ENCODE results near the gene OTUB2.
A peak's percentile ranks its signal among the peaks of the same experiment; 100 is the strongest.

The OTUB2 gene

DNA sequence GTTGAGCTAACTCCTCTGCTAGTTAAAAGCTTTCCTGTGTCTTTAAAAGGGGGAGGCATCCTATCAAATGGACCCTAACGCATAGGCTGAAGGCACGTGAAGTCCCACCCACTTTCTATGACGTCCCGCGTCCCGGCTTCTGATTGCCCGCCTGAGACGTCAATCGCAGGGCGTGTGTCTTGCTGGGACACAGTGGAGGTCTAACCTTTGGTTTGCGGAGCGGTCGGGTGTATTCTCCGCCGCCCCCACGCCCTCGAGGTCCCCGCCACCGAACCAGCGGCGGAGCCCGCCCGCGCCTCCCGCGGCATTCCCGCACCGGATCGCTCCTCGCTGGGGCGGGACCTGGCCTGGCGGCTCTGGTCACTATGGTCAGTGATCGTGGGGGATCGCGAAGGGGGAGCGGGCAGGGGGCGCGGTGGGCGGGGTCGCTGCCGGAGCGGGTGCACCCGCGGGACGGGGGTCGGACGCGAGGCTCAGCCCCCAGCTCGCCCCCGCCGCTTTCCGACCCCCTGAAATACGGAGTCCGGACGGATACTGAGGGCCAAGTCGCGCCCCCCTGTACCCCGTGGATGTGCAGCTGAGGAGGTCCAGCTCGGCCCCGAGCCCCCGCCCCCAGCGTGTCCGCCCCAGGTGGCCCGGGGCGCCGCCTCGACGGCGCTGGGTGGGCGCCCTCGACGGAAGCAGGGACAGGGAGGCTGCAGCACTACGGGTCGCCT is at the start of gene OTUB2:
OTUB2 (plus strand) TSS at position 168 of the 716 bp plus-strand sequence; CDS start at position 366, 198 bp downstream.
- DNase-seq, result peak; percentile 97

DNA sequence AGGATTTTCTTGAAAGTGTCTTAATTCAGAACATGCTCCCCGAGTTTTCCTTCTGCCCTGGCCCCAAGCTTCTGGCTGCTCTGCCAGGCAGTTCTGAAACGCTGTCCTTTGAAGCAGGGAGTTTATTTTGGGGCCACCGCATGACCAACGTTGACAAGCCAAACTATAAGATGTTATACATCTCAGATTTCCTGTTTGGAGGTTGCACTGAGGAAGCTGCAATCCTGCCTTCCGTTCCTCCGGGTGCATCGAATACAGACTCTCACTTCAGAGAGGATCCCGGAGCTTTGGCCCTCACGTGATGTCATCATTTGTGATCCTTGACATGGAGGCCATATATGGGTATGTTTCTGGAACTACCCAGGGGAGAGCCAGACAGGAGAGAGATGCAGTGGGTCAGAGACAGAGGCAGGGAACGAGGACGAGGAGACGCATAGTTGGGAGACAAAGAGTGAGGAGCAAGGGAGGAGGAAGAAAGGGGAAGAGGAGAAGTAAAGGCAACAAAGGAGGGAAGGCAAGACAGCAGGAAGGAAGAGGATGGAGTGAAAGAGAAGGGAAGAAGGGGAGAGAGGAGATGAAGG is 49.6 kb upstream of the OTUB2 start, which contains the start of gene ASB2:
ASB2 (minus strand) TSS at position 94 of the 581 bp plus-strand sequence. CDS start 12,031 bp downstream, outside the sequence.
- DNase-seq, result no peak

- no peak for DNase-seq
Measured at GRCh38 chr14:93977171-93977570, 49.0 kb upstream of the OTUB2 start.

- DNase-seq, result no peak
Measured at GRCh38 chr14:93977790-93978581, 48.2 kb upstream of the OTUB2 start.

- DNase-seq, result no peak
Measured at GRCh38 chr14:93978735-93979134, 47.4 kb upstream of the OTUB2 start.

DNA sequence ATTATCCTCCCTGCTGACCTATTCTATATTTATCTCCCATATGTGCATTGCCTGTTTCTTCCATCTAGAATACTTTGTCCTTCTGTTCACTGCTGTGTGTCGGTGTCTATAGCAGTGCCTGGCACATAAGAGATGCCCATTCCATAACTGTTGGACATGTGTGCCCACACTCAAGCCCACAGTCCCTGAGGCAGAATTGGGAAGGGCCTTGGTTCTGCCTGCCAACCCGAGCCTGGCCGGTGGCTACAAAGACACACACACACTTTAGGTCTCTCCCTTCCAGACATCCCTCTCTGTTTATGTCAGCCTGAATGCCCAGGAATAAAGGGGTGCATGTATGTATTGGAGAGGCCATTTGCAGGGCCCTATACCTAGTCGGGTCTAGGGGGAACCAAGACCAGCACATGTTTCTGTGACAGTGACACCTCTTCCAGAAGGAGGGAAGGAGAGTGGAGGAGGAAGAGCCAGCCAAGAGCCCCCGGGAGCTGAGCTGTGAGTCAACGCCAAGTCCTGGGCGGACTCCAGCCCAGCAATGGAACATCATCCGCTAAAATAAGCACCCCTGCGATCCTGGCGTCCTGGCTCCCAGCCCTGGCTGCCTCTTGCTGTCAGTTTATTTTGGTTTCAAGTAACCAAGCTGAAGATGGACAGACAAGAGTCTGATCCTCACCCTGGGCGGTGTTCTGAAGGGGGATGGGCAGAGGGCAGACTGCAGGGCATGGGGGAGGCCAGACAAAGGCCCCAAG is 45.5 kb upstream of the OTUB2 start:
- DNase-seq, result no peak

DNA sequence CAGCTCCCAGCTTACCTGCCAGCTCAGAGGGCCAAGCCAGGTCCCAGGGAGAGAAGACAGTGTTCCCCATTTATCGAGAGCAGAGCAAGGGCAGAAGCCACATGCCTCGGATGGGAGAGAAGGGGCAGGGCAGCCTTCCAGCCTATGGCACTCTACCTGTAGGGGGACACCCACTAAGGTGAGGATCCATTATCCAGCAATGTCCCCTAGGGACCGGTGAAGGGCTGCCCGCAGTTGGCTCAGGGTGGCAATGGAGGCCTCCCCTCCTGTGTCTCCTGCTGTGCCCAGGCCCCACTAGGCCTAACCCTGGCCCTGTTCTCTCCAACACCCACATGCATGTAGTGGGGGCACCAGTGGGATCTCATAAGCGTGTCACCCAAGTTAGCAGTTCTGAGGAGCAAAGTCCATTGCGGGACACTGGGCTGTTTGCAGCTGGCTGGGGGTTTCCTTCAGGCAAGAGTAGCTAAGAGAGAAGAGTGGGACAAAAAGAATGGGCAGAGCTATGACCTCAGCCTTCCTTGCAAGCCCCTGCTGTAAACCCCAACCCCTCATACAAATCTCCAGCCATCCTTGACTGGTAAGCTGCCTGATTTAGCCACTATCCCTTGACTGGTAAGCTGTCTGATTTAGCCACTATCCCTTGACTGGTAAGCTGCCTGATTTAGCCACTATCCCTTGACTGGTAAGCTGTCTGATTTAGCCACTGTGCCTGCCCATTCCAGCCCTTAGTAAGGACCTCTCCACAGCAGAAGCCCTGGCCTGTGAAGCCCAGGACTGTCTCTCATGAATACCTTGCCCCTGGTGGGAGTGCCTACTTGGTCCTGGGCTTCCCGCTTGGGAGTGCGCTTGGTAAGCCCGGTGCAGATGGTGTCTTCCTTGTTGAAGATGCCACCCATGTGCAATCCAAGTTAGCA is 44.6 kb upstream of the OTUB2 start:
- no peak for DNase-seq

- DNase-seq, result no peak
Measured at GRCh38 chr14:93982230-93983007, 43.7 kb upstream of the OTUB2 start.

GRCh38 chr14:93984070-93984469 is 42.1 kb upstream of the OTUB2 start:
- DNase-seq, result no peak

DNA sequence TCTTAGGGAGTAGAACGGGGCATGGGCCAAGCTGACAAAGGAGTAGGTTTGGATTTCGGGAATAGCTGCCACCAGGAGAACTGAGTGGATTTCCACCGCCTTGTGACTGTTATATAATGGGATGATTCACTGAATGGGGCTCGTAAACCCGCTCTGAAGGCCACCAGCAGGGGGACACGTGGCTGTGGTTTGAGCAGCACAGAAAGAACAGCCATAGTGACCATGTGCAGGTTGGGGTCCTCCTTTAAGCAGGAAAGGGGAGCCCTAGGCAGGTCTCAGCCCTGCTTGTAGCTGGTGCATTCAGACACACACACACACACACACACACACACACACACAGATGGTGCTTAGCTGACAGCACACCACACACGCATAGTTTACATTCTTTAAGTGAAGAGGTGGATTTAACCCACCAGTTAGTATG is 41.1 kb upstream of the OTUB2 start:
- DNase-seq, result no peak

DNA sequence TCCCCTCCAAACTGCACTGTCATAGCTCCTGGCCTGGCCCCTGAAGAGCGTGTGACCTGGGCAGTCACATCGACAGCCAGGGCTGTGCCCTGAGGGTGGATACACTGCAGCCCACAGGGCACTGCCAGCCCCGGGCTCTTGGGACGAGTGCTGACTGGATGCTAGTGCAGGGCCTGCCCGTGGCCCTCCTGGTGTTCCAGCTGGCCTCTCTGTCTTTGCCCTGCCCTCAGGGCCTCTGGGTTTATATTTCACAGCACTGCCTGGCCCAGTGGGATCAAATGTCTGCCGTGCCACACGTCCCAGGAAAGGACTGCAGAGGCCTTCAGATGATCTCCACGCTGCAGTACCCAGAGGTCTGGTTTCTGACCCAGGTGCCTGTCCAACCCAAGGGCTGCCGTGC is 39.2 kb upstream of the OTUB2 start:
- DNase-seq, result no peak

GRCh38 chr14:93987376-93987775 is 38.8 kb upstream of the OTUB2 start:
- DNase-seq, result no peak

DNA sequence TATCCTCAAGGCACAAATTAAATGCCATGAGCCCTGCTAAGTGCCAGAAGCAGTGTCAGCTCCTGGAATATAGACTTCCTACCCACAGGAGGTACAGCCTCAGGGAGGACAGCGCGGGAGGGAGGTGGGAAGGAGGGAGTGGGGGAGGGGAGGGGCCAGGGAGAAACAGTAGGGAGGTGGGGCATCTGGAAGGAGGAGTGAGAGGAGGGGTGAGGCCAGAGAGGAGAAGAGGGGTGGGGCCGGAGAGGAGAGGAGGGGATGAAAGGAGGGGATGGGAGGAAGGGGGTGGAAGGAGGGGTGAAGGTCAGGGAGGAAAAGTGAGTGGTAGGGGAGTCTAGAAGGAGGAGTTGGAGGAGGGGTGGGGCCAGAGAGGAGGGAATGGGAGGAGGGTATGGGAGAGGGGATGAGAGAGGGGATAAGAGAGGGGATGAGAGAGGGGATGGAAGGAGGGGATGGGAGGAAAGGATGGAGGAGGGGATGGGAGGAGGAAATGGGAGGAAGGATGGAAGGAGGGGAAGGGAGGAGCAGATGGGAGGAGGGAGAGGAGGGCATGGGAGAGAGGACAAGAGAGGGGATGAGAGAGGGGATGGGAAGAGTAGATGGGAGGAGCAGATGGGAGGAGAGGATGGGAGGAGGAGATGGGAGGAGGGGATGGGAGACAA is 38.2 kb upstream of the OTUB2 start:
- DNase-seq, result no peak

- DNase-seq, result no peak
Measured at GRCh38 chr14:93989939-93990338, 36.2 kb upstream of the OTUB2 start.

DNA sequence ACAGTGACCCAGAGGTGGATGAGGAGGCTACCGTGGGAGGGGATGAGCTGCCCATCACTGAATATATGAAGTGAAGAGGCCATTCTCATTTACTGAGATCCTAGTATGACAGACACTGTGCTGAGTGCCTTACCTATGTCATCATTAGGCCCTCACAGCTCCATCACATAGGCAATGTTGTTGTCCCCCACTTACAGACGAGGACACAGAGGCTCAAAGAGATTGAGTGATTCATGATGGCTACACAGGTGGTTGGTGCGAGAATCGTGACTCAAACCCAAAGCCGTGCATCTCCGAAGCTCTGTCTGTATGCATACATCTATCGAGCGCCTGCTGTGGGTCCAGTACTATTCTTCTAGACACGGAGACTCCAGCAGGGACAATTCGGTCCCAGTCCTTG is 34.9 kb upstream of the OTUB2 start:
- no peak for DNase-seq

DNA sequence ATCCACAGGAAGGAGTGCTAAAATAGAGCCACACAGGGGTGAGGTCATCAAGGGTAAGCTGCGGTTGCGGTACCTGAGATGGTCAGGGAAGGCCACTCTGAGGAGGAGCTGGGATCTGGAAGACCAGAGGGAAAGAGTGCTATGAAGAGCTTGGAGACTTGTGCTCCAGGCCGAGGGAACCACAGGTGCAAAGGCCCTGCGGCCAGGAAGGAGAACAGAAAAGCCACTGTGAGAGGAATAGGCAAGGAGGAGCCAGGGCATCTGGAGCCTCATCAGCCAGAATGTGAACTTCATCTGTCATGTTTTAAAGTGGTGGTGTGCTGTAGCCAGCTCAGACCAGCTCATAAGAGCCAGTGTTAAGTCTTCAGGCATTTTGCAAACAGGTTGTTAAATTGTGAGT is 34.5 kb upstream of the OTUB2 start:
- DNase-seq, result no peak

GRCh38 chr14:93993382-93993781 is 32.8 kb upstream of the OTUB2 start:
- no peak for DNase-seq

GRCh38 chr14:93994919-93995682 is 31.0 kb upstream of the OTUB2 start:
- no peak for DNase-seq

DNA sequence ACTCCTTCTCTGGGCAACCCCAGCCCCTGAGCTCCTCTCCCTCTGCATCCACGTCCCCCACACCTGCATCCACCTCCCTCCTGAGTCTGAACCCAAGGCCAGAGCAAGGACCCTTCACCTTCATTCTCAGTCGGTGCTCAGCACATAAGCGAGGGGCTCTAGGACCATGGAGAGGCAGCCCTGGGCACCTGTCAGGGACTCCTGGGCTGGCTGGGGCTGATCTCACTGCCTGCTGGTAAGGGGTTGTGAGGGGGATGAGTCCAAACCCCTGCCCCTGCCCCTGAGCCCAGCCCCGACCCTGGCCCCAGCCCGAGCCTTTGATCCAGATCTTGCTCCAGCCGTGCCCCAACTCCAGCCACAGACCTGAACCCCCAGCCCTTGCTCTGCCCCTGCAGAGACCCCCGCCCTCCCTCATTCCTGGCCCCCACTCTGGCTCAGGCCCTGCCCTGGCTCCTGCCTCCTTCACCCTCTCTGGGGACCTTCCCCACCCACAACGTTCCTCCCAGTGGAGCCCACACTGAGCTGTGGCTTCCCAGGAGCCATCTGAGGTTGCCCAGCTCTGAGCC is 29.9 kb upstream of the OTUB2 start:
- DNase-seq, result no peak
